PC-3 (cell line): ENCODE results near the gene TMPRSS2. TPM values are rescaled to one million over a fixed set of nuclear protein-coding genes. Genes with fewer than 3 reads are reported as not detected.

Experiments used
- ATAC-seq: fragments of 200-7000 bp; cut with Tn5 transposase; 2 replicates; pipeline ENCODE4 v1.9.1; 2020; ENCODE audit warnings: mild to moderate bottlenecking, moderate library complexity
- BruUV-seq: library from RNA; stranded (reverse); fragments of 400-500 nt; replicated peaks from 2 replicates; lab custom pipeline; 2021; lab: Mats Ljungman, UMichigan
- CTCF ChIA-PET: fragments of 300-600 bp; sonication (Branson Sonifier 250); formaldehyde crosslinking; loops from one replicate; lab custom pipeline; 2022; ENCODE audit warnings: antibody characterized with exemption; lab: Charles Lee
- POLR2A ChIA-PET: fragments of 300-600 bp; sonication (Branson Sonifier 250); formaldehyde crosslinking; loops from one replicate; lab custom pipeline; 2022; ENCODE audit warnings: antibody characterized with exemption; ENCODE audit not compliant: unreplicated experiment; lab: Charles Lee
- DNase-seq: peaks from one replicate; pipeline ENCODE4 v3.0.0-alpha.2; 2015
- H2AFZ ChIP-seq: fragments of 300-600 bp; sonication (generic); 2 replicates; pipeline ENCODE4 v1.6.0; 2016; ENCODE audit warnings: antibody characterized with exemption, low read length
- H3F3A ChIP-seq: fragments of 300-600 bp; sonication (generic); one replicate; pipeline ENCODE4 v1.6.0; 2017; ENCODE audit warnings: antibody characterized with exemption, low read length, control low read depth, mild to moderate bottlenecking; ENCODE audit not compliant: unreplicated experiment
- H3K27ac ChIP-seq: fragments of 300-600 bp; sonication (generic); 2 replicates; pipeline ENCODE4 v1.5.1; 2016; ENCODE audit warnings: mild to moderate bottlenecking, low read length
- H3K27me3 ChIP-seq: fragments of 300-600 bp; sonication (generic); 2 replicates; pipeline ENCODE4 v1.6.1; 2016; ENCODE audit warnings: low read length, mixed read lengths
- H3K36me3 ChIP-seq: fragments of 300-600 bp; sonication (generic); 2 replicates; pipeline ENCODE4 v1.6.1; 2016; ENCODE audit warnings: low read depth, mixed run types, low read length, mixed read lengths
- H3K4me1 ChIP-seq: fragments of 300-600 bp; sonication (generic); 2 replicates; pipeline ENCODE4 v1.5.1; 2016; ENCODE audit warnings: low read length; ENCODE audit not compliant: insufficient read depth
- H3K4me2 ChIP-seq: fragments of 300-600 bp; sonication (generic); 2 replicates; pipeline ENCODE4 v1.6.0; 2016; ENCODE audit warnings: low read length
- H3K4me3 ChIP-seq: fragments of 300-600 bp; sonication (generic); 2 replicates; pipeline ENCODE4 v1.5.1; 2016; ENCODE audit warnings: mild to moderate bottlenecking, low read length, mixed read lengths
- H3K79me2 ChIP-seq: fragments of 300-600 bp; sonication (generic); 2 replicates; pipeline ENCODE4 v1.6.1; 2017; ENCODE audit warnings: low read length, mixed read lengths
- H3K9ac ChIP-seq: fragments of 300-600 bp; sonication (generic); 2 replicates; pipeline ENCODE4 v1.6.0; 2016; ENCODE audit warnings: mild to moderate bottlenecking, low read length
- H3K9me2 ChIP-seq: fragments of 300-600 bp; sonication (generic); replicated peaks from 2 replicates; pipeline ENCODE4 v1.6.1; 2016; ENCODE audit warnings: mixed run types, low read length, mixed read lengths
- H3K9me3 ChIP-seq: fragments of 300-600 bp; sonication (generic); 2 replicates; pipeline ENCODE4 v1.6.1; 2016; ENCODE audit warnings: low read length, mixed read lengths
- H4K20me1 ChIP-seq: fragments of 300-600 bp; sonication (generic); 2 replicates; pipeline ENCODE4 v1.6.1; 2016; ENCODE audit warnings: low read length, mixed read lengths
- CTCF ChIP-seq: fragments of 300-600 bp; sonication (generic); conservative IDR thresholded peaks from 2 replicates; pipeline ENCODE4 v1.5.1; 2017; ENCODE audit warnings: antibody characterized with exemption, low read depth, mild to moderate bottlenecking, low read length
- EZH2 ChIP-seq: fragments of 300-600 bp; sonication (generic); IDR thresholded peaks from one replicate; pipeline ENCODE4 v1.6.1; 2017; ENCODE audit warnings: antibody characterized with exemption, mild to moderate bottlenecking, low read length; ENCODE audit not compliant: unreplicated experiment
- EZH2phosphoT487 ChIP-seq: fragments of 300-600 bp; sonication (generic); IDR thresholded peaks from 2 replicates; pipeline ENCODE4 v1.6.1; 2018; ENCODE audit warnings: mild to moderate bottlenecking, antibody characterized with exemption, low read length, borderline replicate concordance
- intact Hi-C: fragments of 100-400 bp; cut with micrococcal nuclease; formaldehyde crosslinking; loops from 2 replicates; pipeline ENCODE4 v1.9.0; 2023
- total RNA-seq: library from RNA; depleted of rRNA; stranded (reverse); fragments of >200 nt; gene quantifications from 2 replicates; pipeline ENCODE4 v1.2.3, GENCODE V29; 2014

The TMPRSS2 gene
- total RNA-seq, 1 experiment from 2014 or later, result 15.8 TPM

- Histone ChIP-seq H3K4me1 (no peaks in the 10 kb centered on the region), H2AFZ (no peak overlapping the region), H3K27ac (no peak overlapping the region), H3K9ac (no peak overlapping the region), H3K36me3 (no peaks in the 10 kb centered on the region), H3K4me3 (no peak overlapping the region), H3K27me3 (no peaks in the 10 kb centered on the region), H4K20me1 (no peaks in the 10 kb centered on the region), H3K9me3 (no peaks in the 10 kb centered on the region), H3K9me2 (no peaks in the 10 kb centered on the region), H3K79me2 (no peaks in the 10 kb centered on the region), H3F3A (no peaks in the 10 kb centered on the region), H3K4me2 (no peak overlapping the region)
- no peak for ATAC-seq
- TF ChIP-seq EZH2phosphoT487 (no peak), CTCF (no peak)
- intact Hi-C loops, result no loop called here
- CTCF ChIA-PET, result no interaction called here
- DNase-seq, result no peak
- POLR2A ChIA-PET, result no interaction called here
- no TSS peak for BruUV-seq
Measured at GRCh38 chr21:41552254-41552653, 44.3 kb upstream of the TMPRSS2 start.

GRCh38 chr21:41548781-41549180 is 40.8 kb upstream of the TMPRSS2 start:
- BruUV-seq, result no TSS peak
- Histone ChIP-seq H3K36me3 (no peaks in the 10 kb centered on the region), H4K20me1 (no peaks in the 10 kb centered on the region), H2AFZ (no peak overlapping the region), H3F3A (no peaks in the 10 kb centered on the region), H3K9ac (no peak overlapping the region), H3K27me3 (no peaks in the 10 kb centered on the region), H3K9me3 (no peaks in the 10 kb centered on the region), H3K9me2 (no peaks in the 10 kb centered on the region), H3K4me2 (no peak overlapping the region), H3K27ac (no peak overlapping the region), H3K79me2 (no peaks in the 10 kb centered on the region), H3K4me3 (no peak overlapping the region), H3K4me1 (no peaks in the 10 kb centered on the region)
- DNase-seq, result no peak
- POLR2A ChIA-PET, result no interaction called here
- CTCF ChIA-PET, result no interaction called here
- ATAC-seq, result no peak
- intact Hi-C loops, result no loop called here
- TF ChIP-seq EZH2phosphoT487, result no peak
- no peak for TF ChIP-seq EZH2
- TF ChIP-seq CTCF, result no peak

- CTCF ChIA-PET, result no interaction called here
- no peak overlapping the region for H3K9ac ChIP-seq
Measured at GRCh38 chr21:41547111-41547510, 39.2 kb upstream of the TMPRSS2 start.

More at GRCh38 chr21:41547111-41547510, 39.2 kb upstream of the TMPRSS2 start:
- intact Hi-C loops, result no loop called here
- DNase-seq (no peak), ATAC-seq (no peak)
- no peaks in the 10 kb centered on the region for H3K9me3 ChIP-seq
- H2AFZ ChIP-seq, result no peak overlapping the region
- H3F3A ChIP-seq, result no peaks in the 10 kb centered on the region
- no peaks in the 10 kb centered on the region for H3K9me2 ChIP-seq
- POLR2A ChIA-PET, result no interaction called here
- H3K27me3 ChIP-seq, result no peaks in the 10 kb centered on the region
- no peak overlapping the region for H3K4me3 ChIP-seq
- TF ChIP-seq CTCF, result no peak
- no peak for TF ChIP-seq EZH2phosphoT487
- no peak for TF ChIP-seq EZH2
- no peaks in the 10 kb centered on the region for H3K4me1 ChIP-seq
- H4K20me1 ChIP-seq, result no peaks in the 10 kb centered on the region
- H3K79me2 ChIP-seq, result no peaks in the 10 kb centered on the region
- H3K36me3 ChIP-seq, result no peaks in the 10 kb centered on the region
- H3K27ac ChIP-seq, result no peak overlapping the region
- no TSS peak for BruUV-seq
- no peak overlapping the region for H3K4me2 ChIP-seq
